HCT116 (cell line): ENCODE measurements around the gene P2RX1. TPM values are rescaled to one million over a fixed set of nuclear protein-coding genes. Genes with fewer than 3 reads are reported as not detected.
A peak's percentile ranks its signal among the peaks of the same experiment; 100 is the strongest.

Experiments
- ATAC-seq: fragments of 200-7000 bp; cut with Tn5 transposase; 2 replicates; pipeline ENCODE4 v1.9.1; 2020; ENCODE audit warnings: mild to moderate bottlenecking, moderate library complexity
- BruUV-seq: library from RNA; stranded (reverse); fragments of 400-500 nt; replicated peaks from 2 replicates; lab custom pipeline; 2021; lab: Mats Ljungman, UMichigan
- CTCF ChIA-PET: fragments of 300-600 bp; sonication (Branson Sonifier 250); formaldehyde crosslinking; loops from one replicate; lab custom pipeline; 2021; ENCODE audit warnings: antibody characterized with exemption; lab: Charles Lee
- POLR2A ChIA-PET: fragments of 300-600, 350-600 bp; sonication (Branson Sonifier 250); formaldehyde crosslinking; loops from one replicate; lab custom pipeline; 2021; ENCODE audit warnings: antibody characterized with exemption; lab: Charles Lee
- RAD21 ChIA-PET, 2 experiments: fragments of 300-600 bp; sonication (Branson Sonifier 250); formaldehyde crosslinking; loops; one replicate each; lab custom pipeline; 2023; ENCODE audit warnings: low total read pairs in 2 of 2; ENCODE audit not compliant: uncharacterized antibody in 2 of 2, unreplicated experiment in 2 of 2, low non-redundant PET in 1 of 2; lab: Charles Lee
- DNase-seq: peaks from one replicate; pipeline ENCODE4 v3.0.0-alpha.2; 2010; ENCODE audit warnings: low read depth, low spot score
- H2AFZ ChIP-seq: fragments of 200-600 bp; shearing (Covaris generic), sonication (generic); 2 replicates; pipeline ENCODE4 v1.6.1; 2017; ENCODE audit warnings: low read depth, mixed run types, mixed read lengths, antibody characterized with exemption, low read length; ENCODE audit not compliant: poor library complexity, severe bottlenecking
- H3K27ac ChIP-seq: 2 replicates; pipeline ENCODE4 v1.5.1; 2012; ENCODE audit warnings: low read depth, low read length
- H3K27me3 ChIP-seq: fragments of 200-600 bp; sonication (generic); 2 replicates; pipeline ENCODE4 v1.6.1; 2016; ENCODE audit warnings: mixed run types, low read length, mixed read lengths; ENCODE audit not compliant: insufficient read depth
- H3K36me3 ChIP-seq, 2 experiments: fragments of 200-500 bp in 1 of 2; fragments of 200-600 bp in 1 of 2; sonication (Bioruptor generic) in 1 of 2; sonication (generic) in 1 of 2; 2 replicates each; pipeline versions ENCODE4 v1.5.1 to v1.6.1; 2014 to 2016; ENCODE audit warnings: low read length in 2 of 2, inconsistent platforms in 1 of 2, mixed read lengths in 1 of 2, mixed run types in 1 of 2; ENCODE audit not compliant: insufficient read depth in 2 of 2, control insufficient read depth in 1 of 2
- H3K4me1 ChIP-seq, 2 experiments: fragments of 200-600 bp in 1 of 2; sonication (generic) in 1 of 2; 2 replicates each; pipeline versions ENCODE4 v1.5.1 to v1.6.1; 2012 to 2017; ENCODE audit warnings: low read length in 2 of 2, inconsistent platforms in 1 of 2, mild to moderate bottlenecking in 1 of 2, mixed read lengths in 1 of 2, mixed run types in 1 of 2, moderate library complexity in 1 of 2; ENCODE audit not compliant: insufficient read depth in 2 of 2, control insufficient read depth in 1 of 2
- H3K4me2 ChIP-seq: fragments of 200-600 bp; sonication (generic); 2 replicates; pipeline ENCODE4 v1.6.1; 2017; ENCODE audit warnings: mixed run types, low read length, mixed read lengths
- H3K4me3 ChIP-seq, 2 experiments: fragments of 200-600 bp in 1 of 2; sonication (generic) in 1 of 2; replicated peaks in 1 of 2; 2 replicates each; pipeline ENCODE4 v1.5.1; 2011 to 2016; ENCODE audit warnings: low read length in 2 of 2, control low read depth in 1 of 2, low read depth in 1 of 2, mild to moderate bottlenecking in 1 of 2, mixed read lengths in 1 of 2, mixed run types in 1 of 2
- H3K79me2 ChIP-seq: fragments of 200-600 bp; sonication (generic); 2 replicates; pipeline ENCODE4 v1.6.1; 2017; ENCODE audit warnings: mild to moderate bottlenecking, mixed run types, low read length, moderate library complexity, mixed read lengths; ENCODE audit not compliant: insufficient read depth
- H3K9ac ChIP-seq: fragments of 200-600 bp; sonication (generic); 2 replicates; pipeline ENCODE4 v1.6.1; 2016; ENCODE audit warnings: low read length, mixed read lengths
- H3K9me2 ChIP-seq: fragments of 200-600 bp; sonication (generic), shearing (Covaris generic); 2 replicates; pipeline ENCODE4 v1.6.1; 2017; ENCODE audit warnings: mixed run types, mild to moderate bottlenecking, moderate library complexity; ENCODE audit not compliant: insufficient read depth
- H3K9me3 ChIP-seq, 2 experiments: fragments of 200-500 bp in 1 of 2; fragments of 200-600 bp in 1 of 2; sonication (Bioruptor generic) in 1 of 2; sonication (generic) in 1 of 2; 2 replicates each; pipeline ENCODE4 v1.6.1; 2014 to 2017; ENCODE audit warnings: low read length in 2 of 2, mixed read lengths in 2 of 2, inconsistent platforms in 1 of 2, low read depth in 1 of 2, mild to moderate bottlenecking in 1 of 2, mixed run types in 1 of 2, moderate library complexity in 1 of 2; ENCODE audit not compliant: control insufficient read depth in 1 of 2, insufficient read depth in 1 of 2
- H4K20me1 ChIP-seq: fragments of 200-600 bp; sonication (generic), shearing (Covaris generic); 2 replicates; pipeline ENCODE4 v1.6.1; 2017; ENCODE audit warnings: mixed run types, mild to moderate bottlenecking, moderate library complexity; ENCODE audit not compliant: insufficient read depth
- CBX3 ChIP-seq: IDR thresholded peaks from 2 replicates; pipeline ENCODE4 v1.6.1; 2012; ENCODE audit warnings: low read depth
- EZH2 ChIP-seq: fragments of 200-600 bp; sonication (generic); IDR thresholded peaks from 2 replicates; pipeline ENCODE4 v1.6.1; 2017; ENCODE audit warnings: antibody characterized with exemption, mixed run types
- JUND ChIP-seq: IDR thresholded peaks from 2 replicates; pipeline ENCODE4 v1.6.1; 2012
- POLR2A ChIP-seq: IDR thresholded peaks from 2 replicates; pipeline ENCODE4 v1.7.0; 2011; ENCODE audit warnings: borderline replicate concordance; ENCODE audit not compliant: insufficient read depth, insufficient read length; ENCODE audit errors: extremely low read depth
- RAD21 ChIP-seq: IDR thresholded peaks from 2 replicates; pipeline ENCODE4 v1.6.1; 2012; ENCODE audit warnings: low read depth, mild to moderate bottlenecking
- SP1 ChIP-seq: IDR thresholded peaks from 2 replicates; pipeline ENCODE4 v1.6.1; 2012; ENCODE audit warnings: low read depth
- ZBTB33 ChIP-seq: IDR thresholded peaks from 2 replicates; pipeline ENCODE4 v1.6.1; 2011; ENCODE audit warnings: mild to moderate bottlenecking, low read length, moderate library complexity; ENCODE audit not compliant: insufficient replicate concordance; ENCODE audit errors: extremely low read depth
- ZNF274 ChIP-seq: fragments of 200-500 bp; sonication (Bioruptor generic); IDR thresholded peaks from 2 replicates; pipeline ENCODE4 v1.6.1; 2014; ENCODE audit warnings: mild to moderate bottlenecking, low read depth, low read length, inconsistent platforms
- intact Hi-C: fragments of 100-400 bp; cut with micrococcal nuclease; formaldehyde crosslinking; loops from 2 replicates; pipeline ENCODE4 v1.10.0; 2022
- total RNA-seq: library from RNA; stranded (reverse); gene quantifications from one replicate; pipeline ENCODE4 v1.2.1, GENCODE V29; 2021; ENCODE audit not compliant: unreplicated experiment

Gene P2RX1
- total RNA-seq, 1 experiment from 2014 or later: not detected

- peak overlapping the region; percentile 61 for H3K4me2 ChIP-seq
- no peak overlapping the region for H3K4me3 ChIP-seq
- RAD21 ChIA-PET: interaction anchor here in 1 of 2 experiments (0.6 kb wide), 1 partner anchor 116 kb away, joined by 3 read pairs; no protein-coding TSS in a partner anchor
- H2AFZ ChIP-seq: no peak overlapping the region
- H3K27ac ChIP-seq: peak overlapping the region; percentile 22; the same call in 1 of the 2 replicates
- peak overlapping the region; percentile 20; the same call in 1 of the 2 replicates for H3K9ac ChIP-seq
- peaks cover 49 to 56% of the 10 kb centered on the region in 2 experiments for H3K4me1 ChIP-seq
- H3K36me3 ChIP-seq: peaks cover 4 to 13% of the 10 kb centered on the region in 2 experiments; a peak in 2 of 4 replicates
- no peak for TF ChIP-seq SP1
- no peak for TF ChIP-seq POLR2A
- TF ChIP-seq EZH2: no peak
- no peak for TF ChIP-seq ZNF274
- TF ChIP-seq JUND: no peak; the same call in 1 of the 2 replicates
- TF ChIP-seq RAD21: no peak
- TF ChIP-seq CBX3: no peak
- no peak for TF ChIP-seq ZBTB33
- TF ChIP-seq, all 23 proteins: peak for 0
- no TSS peak for BruUV-seq
- DNase-seq (no peak), ATAC-seq (peak; percentile 56)
- Histone ChIP-seq H3K9me3 (no peaks in the 10 kb centered on the region), H3K9me2 (no peaks in the 10 kb centered on the region), H3K79me2 (peaks cover 16% of the 10 kb centered on the region; the same call in 1 of the 2 replicates), H3K27me3 (no peaks in the 10 kb centered on the region), H4K20me1 (no peaks in the 10 kb centered on the region)
- intact Hi-C loops: no loop called here
- CTCF ChIA-PET: interaction anchor here (0.8 kb wide), 1 partner anchor 28 kb away, joined by 3 read pairs; no protein-coding TSS in a partner anchor
- POLR2A ChIA-PET: no interaction called here
Measured at GRCh38 chr17:3885970-3886369, 30.3 kb downstream of the P2RX1 start.
